Epithelial cell of alveolus of lung (primary cell): ENCODE data around the gene PPP1R3F. TPM values are rescaled to one million over a fixed set of nuclear protein-coding genes. Genes with fewer than 3 reads are reported as not detected.

Experiments used
- total RNA-seq: library from RNA; depleted of rRNA; stranded (reverse); fragments of >200 nt; gene quantifications from 2 replicates; pipeline ENCODE4 v1.2.1, GENCODE V29; 2015

The PPP1R3F gene
- 1.9 and 2.5 TPM in 2 replicates for total RNA-seq

GRCh38 chrX:49269767-49270248 lies at the start of gene PPP1R3F:
Gene PPP1R3F, plus strand, starts transcription at chrX:49269793. Its CDS starts 77 bp downstream, at chrX:49269870.

DNA sequence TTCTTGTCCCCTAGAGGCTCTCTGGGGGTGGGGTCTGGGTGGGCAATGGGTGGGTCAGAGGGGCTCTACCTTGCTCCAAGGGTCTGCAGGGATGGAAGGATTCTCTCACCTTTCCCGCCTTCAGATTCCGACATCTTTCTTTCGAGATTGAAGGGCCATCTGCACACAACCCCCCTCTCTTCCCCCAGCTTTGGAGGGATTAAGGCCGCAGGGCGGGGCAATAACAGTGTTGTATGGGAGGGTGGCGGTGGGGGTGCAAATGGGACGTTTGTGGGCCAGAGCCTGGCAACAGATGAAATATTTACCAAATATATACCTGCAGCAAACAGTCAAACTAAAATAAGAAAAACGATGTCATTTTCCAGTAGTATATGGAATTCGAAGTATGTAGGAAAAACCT lies 36.4 kb upstream of the PPP1R3F start, which contains the start of gene CACNA1F:
Gene CACNA1F, minus strand, starts transcription at position 165 of the 400 bp plus-strand sequence. Its CDS starts 31 bp downstream, at position 134.

GRCh38 chrX:49264460-49264859 lies 5.1 kb upstream of the PPP1R3F start, which contains the start of gene FOXP3:
Gene FOXP3, minus strand, starts transcription at chrX:49264710. Its CDS starts 6,205 bp downstream, at chrX:49258505.

DNA sequence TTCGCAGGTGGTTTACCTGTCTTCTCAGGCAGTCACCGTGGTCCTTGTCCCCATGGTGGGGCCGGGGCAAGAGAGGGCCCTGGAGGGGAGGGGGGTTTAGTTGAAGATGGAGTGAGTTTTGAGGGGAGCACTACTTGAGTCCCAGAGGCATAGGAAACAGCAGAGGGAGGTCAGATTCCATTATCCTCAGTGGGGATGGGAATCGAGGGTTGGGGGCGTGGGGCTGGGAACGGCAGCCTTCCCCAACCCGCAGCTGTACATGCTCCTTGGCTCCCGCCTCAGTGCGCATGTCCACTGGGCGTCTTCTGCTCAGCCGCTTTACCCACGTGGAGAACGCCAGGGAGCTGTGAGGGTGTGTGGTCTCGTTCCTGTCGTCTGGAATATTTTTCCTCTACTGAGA lies 33.8 kb downstream of the PPP1R3F start, which contains the start of gene GAGE10:
Gene GAGE10, plus strand, starts transcription at position 301 of the 400 bp plus-strand sequence. CDS start 1,214 bp downstream, outside the sequence.

DNA sequence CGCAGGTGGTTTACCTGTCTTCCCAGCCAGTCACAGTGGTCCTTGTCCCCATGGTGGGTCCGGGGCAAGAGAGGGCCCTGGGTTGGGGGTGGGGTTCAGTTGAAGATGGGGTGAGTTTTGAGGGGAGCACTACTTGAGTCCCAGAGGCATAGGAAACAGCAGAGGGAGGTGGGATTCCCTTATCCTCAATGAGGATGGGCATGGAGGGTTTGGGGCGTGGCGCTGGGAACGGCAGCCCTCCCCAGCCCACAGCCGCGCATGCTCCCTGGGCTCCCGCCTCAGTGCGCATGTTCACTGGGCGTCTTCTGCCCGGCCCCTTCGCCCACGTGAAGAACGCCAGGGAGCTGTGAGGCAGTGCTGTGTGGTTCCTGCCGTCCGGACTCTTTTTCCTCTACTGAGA lies 52.1 kb downstream of the PPP1R3F start, which contains the start of gene GAGE12J:
Gene GAGE12J, plus strand, starts transcription at position 301 of the 400 bp plus-strand sequence. CDS start 1,157 bp downstream, outside the sequence.

DNA sequence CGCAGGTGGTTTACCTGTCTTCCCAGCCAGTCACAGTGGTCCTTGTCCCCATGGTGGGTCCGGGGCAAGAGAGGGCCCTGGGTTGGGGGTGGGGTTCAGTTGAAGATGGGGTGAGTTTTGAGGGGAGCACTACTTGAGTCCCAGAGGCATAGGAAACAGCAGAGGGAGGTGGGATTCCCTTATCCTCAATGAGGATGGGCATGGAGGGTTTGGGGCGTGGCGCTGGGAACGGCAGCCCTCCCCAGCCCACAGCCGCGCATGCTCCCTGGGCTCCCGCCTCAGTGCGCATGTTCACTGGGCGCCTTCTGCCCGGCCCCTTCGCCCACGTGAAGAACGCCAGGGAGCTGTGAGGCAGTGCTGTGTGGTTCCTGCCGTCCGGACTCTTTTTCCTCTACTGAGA lies 61.7 kb downstream of the PPP1R3F start, which contains the start of gene GAGE13:
Gene GAGE13, plus strand, starts transcription at position 301 of the 400 bp plus-strand sequence. CDS start 1,156 bp downstream, outside the sequence.

Other genes starting within 250 kb of the PPP1R3F start
- 57.7 and 85.8 TPM in 2 replicates for gene TFE3, start 226.4 kb upstream of the PPP1R3F start, total RNA-seq
- gene CCDC120, start 210.8 kb upstream of the PPP1R3F start, total RNA-seq: 1.4 and 4.0 TPM in 2 replicates
- 27.6 and 31.5 TPM in 2 replicates for gene PRAF2, start 195.8 kb upstream of the PPP1R3F start, total RNA-seq
- 58.1 and 64.8 TPM in 2 replicates for gene WDR45, start 189.9 kb upstream of the PPP1R3F start, total RNA-seq
- gene GPKOW, start 146.1 kb upstream of the PPP1R3F start, total RNA-seq: 23.1 and 25.0 TPM in 2 replicates
- gene MAGIX, start 107.0 kb upstream of the PPP1R3F start, total RNA-seq: 0.40 and 3.4 TPM in 2 replicates
- 59.4 and 80.9 TPM in 2 replicates for gene PLP2, start 97.9 kb upstream of the PPP1R3F start, total RNA-seq
- 9.4 and 20.1 TPM in 2 replicates for gene PRICKLE3, start 83.4 kb upstream of the PPP1R3F start, total RNA-seq
- 0.13 TPM in 1 of 2 replicates, not detected in the other for gene SYP, start 69.6 kb upstream of the PPP1R3F start, total RNA-seq
- gene CACNA1F, start 36.5 kb upstream of the PPP1R3F start, total RNA-seq: not detected in 2 replicates
- gene CCDC22, start 34.3 kb upstream of the PPP1R3F start, total RNA-seq: 13.0 and 17.3 TPM in 2 replicates
- gene FOXP3, start 5.1 kb upstream of the PPP1R3F start, total RNA-seq: 0.39 TPM in 1 of 2 replicates, not detected in the other
- not detected in 2 replicates for gene GAGE10, start 33.9 kb downstream of the PPP1R3F start, total RNA-seq
- not detected in 2 replicates for gene GAGE12J, start 52.2 kb downstream of the PPP1R3F start, total RNA-seq
- gene GAGE13, start 61.8 kb downstream of the PPP1R3F start, total RNA-seq: not detected in 2 replicates